ENCODE results near the gene ACTN1. TPM values are rescaled to one million over a fixed set of nuclear protein-coding genes. Genes with fewer than 3 reads are reported as not detected.

The ACTN1 gene
- total RNA-seq, 1 donor from 2014 or later: 479 TPM

DNA sequence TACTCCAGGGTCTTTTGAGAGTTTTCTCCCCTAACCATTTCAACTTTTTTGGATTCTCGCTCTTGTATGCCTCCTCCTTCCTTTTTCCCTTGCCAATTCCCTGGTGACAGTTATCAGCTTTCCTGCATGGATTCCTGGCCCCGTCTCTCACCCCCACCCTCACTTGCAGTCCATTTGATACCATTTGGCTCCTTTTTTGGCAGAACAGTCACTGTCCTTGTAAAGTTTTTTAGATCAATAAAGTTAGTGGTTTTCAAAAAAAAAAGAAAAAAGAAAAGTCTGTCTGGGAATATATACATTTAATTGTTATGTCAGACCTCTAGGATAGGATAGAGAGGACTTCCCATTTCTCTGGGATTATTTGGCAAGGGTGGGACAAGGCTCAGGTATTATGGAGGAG, 42.1 kb downstream of the ACTN1 start:
- H3K4me3 ChIP-seq (ENCODE audit: low read depth, low read length): no peak overlapping the region
- DNase-seq (ENCODE audit: low read depth): no peak
- TF ChIP-seq, protein P1, sequence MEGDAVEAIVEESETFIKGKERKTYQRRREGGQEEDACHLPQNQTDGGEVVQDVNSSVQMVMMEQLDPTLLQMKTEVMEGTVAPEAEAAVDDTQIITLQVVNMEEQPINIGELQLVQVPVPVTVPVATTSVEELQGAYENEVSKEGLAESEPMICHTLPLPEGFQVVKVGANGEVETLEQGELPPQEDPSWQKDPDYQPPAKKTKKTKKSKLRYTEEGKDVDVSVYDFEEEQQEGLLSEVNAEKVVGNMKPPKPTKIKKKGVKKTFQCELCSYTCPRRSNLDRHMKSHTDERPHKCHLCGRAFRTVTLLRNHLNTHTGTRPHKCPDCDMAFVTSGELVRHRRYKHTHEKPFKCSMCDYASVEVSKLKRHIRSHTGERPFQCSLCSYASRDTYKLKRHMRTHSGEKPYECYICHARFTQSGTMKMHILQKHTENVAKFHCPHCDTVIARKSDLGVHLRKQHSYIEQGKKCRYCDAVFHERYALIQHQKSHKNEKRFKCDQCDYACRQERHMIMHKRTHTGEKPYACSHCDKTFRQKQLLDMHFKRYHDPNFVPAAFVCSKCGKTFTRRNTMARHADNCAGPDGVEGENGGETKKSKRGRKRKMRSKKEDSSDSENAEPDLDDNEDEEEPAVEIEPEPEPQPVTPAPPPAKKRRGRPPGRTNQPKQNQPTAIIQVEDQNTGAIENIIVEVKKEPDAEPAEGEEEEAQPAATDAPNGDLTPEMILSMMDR (conservative IDR thresholded peaks at IDR 0.05; ENCODE audit: low read depth, low read length): no peak

- TF ChIP-seq, protein P1 (conservative IDR thresholded peaks at IDR 0.05; ENCODE audit: low read depth, low read length): no peak
- DNase-seq (ENCODE audit: low read depth): no peak
Observed at GRCh38 chr14:68936476-68936875, 42.6 kb downstream of the ACTN1 start.

DNA sequence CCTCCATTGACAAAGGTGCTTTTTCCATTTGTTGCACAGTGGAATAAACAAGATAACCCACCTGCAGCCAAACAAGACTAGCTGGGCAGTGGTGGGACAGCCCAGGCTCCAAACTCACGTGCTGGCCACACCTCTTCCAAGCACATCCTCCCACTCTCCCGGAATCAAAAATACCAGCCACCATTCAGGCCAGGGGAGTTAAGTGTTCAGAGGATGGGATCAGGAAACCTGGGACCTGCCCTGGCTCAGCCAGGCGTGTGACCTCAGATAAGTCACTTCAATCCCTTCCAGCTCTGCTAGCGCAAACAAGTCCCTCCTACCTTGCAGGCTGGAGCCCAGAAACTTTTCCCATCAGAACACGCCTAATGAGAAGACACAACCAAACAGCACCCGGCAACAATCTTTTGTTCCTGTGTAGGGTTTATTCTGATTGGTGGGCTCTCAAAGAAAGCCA, 43.3 kb downstream of the ACTN1 start:
- H3K4me3 ChIP-seq (ENCODE audit: low read depth, low read length): no peak overlapping the region
- TF ChIP-seq, protein P1 (conservative IDR thresholded peaks at IDR 0.05; ENCODE audit: low read depth, low read length): no peak
- no peak for DNase-seq (ENCODE audit: low read depth)

More at GRCh38 chr14:68936476-68936875, 42.6 kb downstream of the ACTN1 start:
- no peak overlapping the region for H3K4me3 ChIP-seq (ENCODE audit: low read depth, low read length)

DNA sequence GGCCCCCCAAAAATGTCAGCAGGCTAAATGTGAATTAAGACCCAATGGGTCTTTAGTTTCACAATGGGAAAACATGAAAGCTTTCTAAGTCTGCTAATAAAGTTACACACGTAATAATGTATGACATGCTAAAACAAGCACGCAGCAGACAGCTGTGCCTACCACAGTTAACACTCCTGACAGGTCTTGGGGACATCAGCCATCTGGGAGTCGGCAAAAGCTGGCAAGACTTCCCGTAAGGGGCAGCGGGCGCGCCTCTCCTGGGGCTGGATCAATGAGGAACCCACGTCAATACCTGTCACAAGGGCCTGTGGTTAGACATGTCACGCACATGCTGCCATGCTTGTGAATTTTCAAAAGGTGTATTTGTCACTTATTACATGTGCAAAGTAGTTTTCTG, 45.0 kb downstream of the ACTN1 start:
- no peak overlapping the region for H3K4me3 ChIP-seq (ENCODE audit: low read depth, low read length)
- no peak for DNase-seq (ENCODE audit: low read depth)
- TF ChIP-seq, protein P1 (conservative IDR thresholded peaks at IDR 0.05; ENCODE audit: low read depth, low read length): no peak

GRCh38 chr14:68932686-68933085, 46.4 kb downstream of the ACTN1 start:
- TF ChIP-seq, protein P1 (conservative IDR thresholded peaks at IDR 0.05; ENCODE audit: low read depth, low read length): no peak
- H3K4me3 ChIP-seq (ENCODE audit: low read depth, low read length): no peak overlapping the region
- no peak for DNase-seq (ENCODE audit: low read depth)

GRCh38 chr14:68932231-68932630, 46.9 kb downstream of the ACTN1 start:
- TF ChIP-seq, protein P1 (conservative IDR thresholded peaks at IDR 0.05; ENCODE audit: low read depth, low read length): no peak
- no peak overlapping the region for H3K4me3 ChIP-seq (ENCODE audit: low read depth, low read length)
- DNase-seq (ENCODE audit: low read depth): no peak

DNA sequence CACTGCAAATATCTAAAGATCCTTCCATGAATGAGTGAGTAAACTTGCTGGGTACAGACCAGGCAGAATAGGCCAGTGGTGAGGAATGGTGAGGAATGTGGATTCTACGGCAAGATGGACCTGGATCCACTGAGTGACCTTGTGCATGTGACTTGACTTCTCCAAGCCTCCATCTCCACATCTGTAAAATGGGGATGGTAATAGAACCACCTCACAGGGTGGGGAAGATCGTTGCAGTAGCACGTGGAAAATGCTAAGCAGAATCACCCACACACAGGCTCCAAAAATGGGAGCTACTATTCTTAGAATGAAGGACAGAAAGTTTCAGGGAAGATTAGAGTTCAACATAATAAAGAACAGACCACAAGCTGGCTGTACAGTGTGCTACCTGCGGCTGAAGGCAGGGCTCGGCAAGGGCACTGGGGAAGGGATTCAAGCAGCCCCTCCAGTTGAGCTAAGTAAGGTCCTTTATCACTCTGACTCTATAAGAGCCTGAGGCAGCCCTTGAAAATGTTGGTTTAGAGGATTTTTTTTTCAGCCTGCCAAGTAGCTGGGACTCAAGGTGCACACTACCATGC, 47.5 kb downstream of the ACTN1 start:
- H3K4me3 ChIP-seq (ENCODE audit: low read depth, low read length): no peak overlapping the region
- no peak for DNase-seq (ENCODE audit: low read depth)
- TF ChIP-seq, protein P1 (conservative IDR thresholded peaks at IDR 0.05; ENCODE audit: low read depth, low read length): no peak

All from epithelial cell of proximal tubule (primary cell).